Measurements from ENCODE around the gene DNAH6.
A peak's percentile ranks its signal among the peaks of the same experiment; 100 is the strongest.

- TF ChIP-seq CHD4 (IDR thresholded peaks at IDR 0.05; ENCODE audit: borderline replicate concordance) = no peak
- TF ChIP-seq, protein P1, sequence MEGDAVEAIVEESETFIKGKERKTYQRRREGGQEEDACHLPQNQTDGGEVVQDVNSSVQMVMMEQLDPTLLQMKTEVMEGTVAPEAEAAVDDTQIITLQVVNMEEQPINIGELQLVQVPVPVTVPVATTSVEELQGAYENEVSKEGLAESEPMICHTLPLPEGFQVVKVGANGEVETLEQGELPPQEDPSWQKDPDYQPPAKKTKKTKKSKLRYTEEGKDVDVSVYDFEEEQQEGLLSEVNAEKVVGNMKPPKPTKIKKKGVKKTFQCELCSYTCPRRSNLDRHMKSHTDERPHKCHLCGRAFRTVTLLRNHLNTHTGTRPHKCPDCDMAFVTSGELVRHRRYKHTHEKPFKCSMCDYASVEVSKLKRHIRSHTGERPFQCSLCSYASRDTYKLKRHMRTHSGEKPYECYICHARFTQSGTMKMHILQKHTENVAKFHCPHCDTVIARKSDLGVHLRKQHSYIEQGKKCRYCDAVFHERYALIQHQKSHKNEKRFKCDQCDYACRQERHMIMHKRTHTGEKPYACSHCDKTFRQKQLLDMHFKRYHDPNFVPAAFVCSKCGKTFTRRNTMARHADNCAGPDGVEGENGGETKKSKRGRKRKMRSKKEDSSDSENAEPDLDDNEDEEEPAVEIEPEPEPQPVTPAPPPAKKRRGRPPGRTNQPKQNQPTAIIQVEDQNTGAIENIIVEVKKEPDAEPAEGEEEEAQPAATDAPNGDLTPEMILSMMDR (IDR thresholded peaks at IDR 0.05) = no peak
- no peak for TF ChIP-seq RNF2 (IDR thresholded peaks at IDR 0.05; ENCODE audit: borderline replicate concordance, low read depth)
- TF ChIP-seq POLR2A (IDR thresholded peaks at IDR 0.05; ENCODE audit: low read length) = no peak
- no peak for TF ChIP-seq ZNF302 (CRISPR knock-in tag; IDR thresholded peaks at IDR 0.05)
- no peak for TF ChIP-seq EP300 (IDR thresholded peaks at IDR 0.05)
- TF ChIP-seq RAD21 (conservative IDR thresholded peaks at IDR 0.05 in 1 of 2, IDR thresholded peaks at IDR 0.05 in 1 of 2) = peak in 1 of 2 experiments; percentile 21; a peak in 1 of 5 replicates
- no peak for TF ChIP-seq E2F6 (IDR thresholded peaks at IDR 0.05; ENCODE audit: borderline replicate concordance, low read depth)
- TF ChIP-seq CEBPB (IDR thresholded peaks at IDR 0.05) = no peak
- TF ChIP-seq JUNB (IDR thresholded peaks at IDR 0.05) = no peak
- no peak for TF ChIP-seq KDM1A (IDR thresholded peaks at IDR 0.05; ENCODE audit: low read depth)
- TF ChIP-seq CHD2 (IDR thresholded peaks at IDR 0.05; ENCODE audit: low read length, partially characterized antibody) = no peak
- TF ChIP-seq PHF8 (IDR thresholded peaks at IDR 0.05; ENCODE audit: borderline replicate concordance, low read depth) = no peak
- TF ChIP-seq MYC (IDR thresholded peaks at IDR 0.05; ENCODE audit: borderline replicate concordance, low read length) = no peak
These were observed 324.0 kb downstream of the DNAH6 start for GRCh38 chr2:84840306-84840705.

Measured in A549 (cell line).